ENCODE results near the gene XAGE1B.
"Not testable (repeated sequence)": the region's sequence is repeated elsewhere in the genome, so short reads cannot be mapped to it uniquely, and the experiment has no call there.

Gene XAGE1B

GRCh38 chrX:52542311-52542710, 25.4 kb upstream of the XAGE1B start:
- H3K4me1 ChIP-seq (ENCODE audit: control insufficient read depth, low read length): no peaks in the 10 kb centered on the region
- H3K79me2 ChIP-seq (ENCODE audit: control insufficient read depth, low read length): no peaks in the 10 kb centered on the region
- no peaks in the 10 kb centered on the region for H3K9me2 ChIP-seq (replicated peaks; ENCODE audit: control insufficient read depth, low read length)
- no peak overlapping the region for H3K27ac ChIP-seq (ENCODE audit: low read depth, low read length)
- H4K20me1 ChIP-seq (ENCODE audit: control insufficient read depth, insufficient read depth, low read depth, low read length): no peaks in the 10 kb centered on the region
- H3K4me2 ChIP-seq (ENCODE audit: low read length): no peak overlapping the region
- no peaks in the 10 kb centered on the region for H3K27me3 ChIP-seq (ENCODE audit: control insufficient read depth, low read length)
- H3K36me3 ChIP-seq (ENCODE audit: control insufficient read depth, low read length): no peaks in the 10 kb centered on the region
- H3K4me3 ChIP-seq (ENCODE audit: low read length): no peak overlapping the region
- no peaks in the 10 kb centered on the region for H3F3A ChIP-seq (ENCODE audit: control insufficient read depth, insufficient read depth)
- H3K9me3 ChIP-seq (ENCODE audit: control insufficient read depth, insufficient read depth, low read length): no peaks in the 10 kb centered on the region
- TF ChIP-seq EZH2phosphoT487 (IDR thresholded peaks at IDR 0.05; ENCODE audit: borderline replicate concordance, low read length): no peak
- TF ChIP-seq, protein P1, sequence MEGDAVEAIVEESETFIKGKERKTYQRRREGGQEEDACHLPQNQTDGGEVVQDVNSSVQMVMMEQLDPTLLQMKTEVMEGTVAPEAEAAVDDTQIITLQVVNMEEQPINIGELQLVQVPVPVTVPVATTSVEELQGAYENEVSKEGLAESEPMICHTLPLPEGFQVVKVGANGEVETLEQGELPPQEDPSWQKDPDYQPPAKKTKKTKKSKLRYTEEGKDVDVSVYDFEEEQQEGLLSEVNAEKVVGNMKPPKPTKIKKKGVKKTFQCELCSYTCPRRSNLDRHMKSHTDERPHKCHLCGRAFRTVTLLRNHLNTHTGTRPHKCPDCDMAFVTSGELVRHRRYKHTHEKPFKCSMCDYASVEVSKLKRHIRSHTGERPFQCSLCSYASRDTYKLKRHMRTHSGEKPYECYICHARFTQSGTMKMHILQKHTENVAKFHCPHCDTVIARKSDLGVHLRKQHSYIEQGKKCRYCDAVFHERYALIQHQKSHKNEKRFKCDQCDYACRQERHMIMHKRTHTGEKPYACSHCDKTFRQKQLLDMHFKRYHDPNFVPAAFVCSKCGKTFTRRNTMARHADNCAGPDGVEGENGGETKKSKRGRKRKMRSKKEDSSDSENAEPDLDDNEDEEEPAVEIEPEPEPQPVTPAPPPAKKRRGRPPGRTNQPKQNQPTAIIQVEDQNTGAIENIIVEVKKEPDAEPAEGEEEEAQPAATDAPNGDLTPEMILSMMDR (IDR thresholded peaks at IDR 0.05; ENCODE audit: low read depth, low read length, poor library complexity, severe bottlenecking): no peak

GRCh38 chrX:52541051-52541450, 24.2 kb upstream of the XAGE1B start:
- not testable (repeated sequence) for H3K27ac ChIP-seq (ENCODE audit: low read depth, low read length); H4K20me1 ChIP-seq (ENCODE audit: control insufficient read depth, insufficient read depth, low read depth, low read length); H3K79me2 ChIP-seq (ENCODE audit: control insufficient read depth, low read length); H3K27me3 ChIP-seq (ENCODE audit: control insufficient read depth, low read length); H3K4me1 ChIP-seq (ENCODE audit: control insufficient read depth, low read length); H3K4me2 ChIP-seq (ENCODE audit: low read length); H3K36me3 ChIP-seq (ENCODE audit: control insufficient read depth, low read length); H3K4me3 ChIP-seq (ENCODE audit: low read length); H3F3A ChIP-seq (ENCODE audit: control insufficient read depth, insufficient read depth); H3K9me2 ChIP-seq (replicated peaks; ENCODE audit: control insufficient read depth, low read length); H3K9me3 ChIP-seq (ENCODE audit: control insufficient read depth, insufficient read depth, low read length)

DNA sequence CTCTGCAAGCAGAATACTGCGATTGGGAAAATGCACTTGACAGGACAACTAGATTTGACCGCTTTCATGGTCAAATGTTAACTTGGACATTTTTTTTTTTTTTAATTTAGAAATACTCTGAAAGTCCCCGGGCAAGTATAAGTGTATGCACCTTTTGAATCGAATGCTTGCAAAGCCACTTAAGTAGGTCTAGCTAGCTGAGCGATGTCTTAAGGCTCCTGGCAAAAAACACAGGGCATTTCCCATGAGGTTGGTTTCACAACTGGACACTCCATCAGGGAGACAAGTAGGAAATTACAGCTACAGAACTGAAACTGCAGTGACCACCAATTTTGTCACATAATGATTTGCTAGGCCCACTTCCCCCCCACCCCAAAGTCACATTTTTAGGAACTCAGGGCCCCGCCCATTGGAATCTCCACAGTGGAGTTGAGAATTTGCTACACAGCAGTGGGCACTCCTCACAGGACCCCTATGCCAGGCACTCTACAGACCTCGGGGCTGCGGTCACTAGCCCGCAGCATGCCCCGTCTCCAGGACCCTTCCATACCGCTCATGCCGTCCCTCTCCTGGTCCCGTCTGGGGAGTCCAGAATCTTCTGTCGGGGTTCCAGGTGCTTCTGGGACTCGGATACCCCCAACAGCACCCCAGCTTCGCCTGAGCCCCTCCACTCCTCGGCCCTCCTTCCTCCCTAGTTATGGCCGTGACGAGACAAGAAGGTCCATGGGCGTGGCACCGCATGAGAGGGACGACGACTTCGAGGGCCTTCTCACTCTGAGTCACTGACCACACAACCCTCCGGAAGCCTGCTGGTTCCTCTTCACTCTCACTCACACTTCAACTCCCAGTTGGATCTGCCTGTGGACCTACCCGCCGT, 515 bp downstream of the XAGE1B start:
- H3K4me1 ChIP-seq (ENCODE audit: control insufficient read depth, low read length); H3K9me3 ChIP-seq (ENCODE audit: control insufficient read depth, insufficient read depth, low read length); H3K9me2 ChIP-seq (replicated peaks; ENCODE audit: control insufficient read depth, low read length); H4K20me1 ChIP-seq (ENCODE audit: control insufficient read depth, insufficient read depth, low read depth, low read length); H3K27me3 ChIP-seq (ENCODE audit: control insufficient read depth, low read length); H3K4me3 ChIP-seq (ENCODE audit: low read length); H3K4me2 ChIP-seq (ENCODE audit: low read length); H3K79me2 ChIP-seq (ENCODE audit: control insufficient read depth, low read length); H3F3A ChIP-seq (ENCODE audit: control insufficient read depth, insufficient read depth); H3K36me3 ChIP-seq (ENCODE audit: control insufficient read depth, low read length); H3K27ac ChIP-seq (ENCODE audit: low read depth, low read length): not testable (repeated sequence)

- not testable (repeated sequence) for H3K79me2 ChIP-seq (ENCODE audit: control insufficient read depth, low read length); H3K4me1 ChIP-seq (ENCODE audit: control insufficient read depth, low read length); H3K4me3 ChIP-seq (ENCODE audit: low read length); H3K36me3 ChIP-seq (ENCODE audit: control insufficient read depth, low read length); H3K9me3 ChIP-seq (ENCODE audit: control insufficient read depth, insufficient read depth, low read length); H3K4me2 ChIP-seq (ENCODE audit: low read length); H4K20me1 ChIP-seq (ENCODE audit: control insufficient read depth, insufficient read depth, low read depth, low read length); H3K9me2 ChIP-seq (replicated peaks; ENCODE audit: control insufficient read depth, low read length); H3F3A ChIP-seq (ENCODE audit: control insufficient read depth, insufficient read depth); H3K27ac ChIP-seq (ENCODE audit: low read depth, low read length); H3K27me3 ChIP-seq (ENCODE audit: control insufficient read depth, low read length)
Observed at GRCh38 chrX:52511126-52511525, 5.7 kb downstream of the XAGE1B start.

DNA sequence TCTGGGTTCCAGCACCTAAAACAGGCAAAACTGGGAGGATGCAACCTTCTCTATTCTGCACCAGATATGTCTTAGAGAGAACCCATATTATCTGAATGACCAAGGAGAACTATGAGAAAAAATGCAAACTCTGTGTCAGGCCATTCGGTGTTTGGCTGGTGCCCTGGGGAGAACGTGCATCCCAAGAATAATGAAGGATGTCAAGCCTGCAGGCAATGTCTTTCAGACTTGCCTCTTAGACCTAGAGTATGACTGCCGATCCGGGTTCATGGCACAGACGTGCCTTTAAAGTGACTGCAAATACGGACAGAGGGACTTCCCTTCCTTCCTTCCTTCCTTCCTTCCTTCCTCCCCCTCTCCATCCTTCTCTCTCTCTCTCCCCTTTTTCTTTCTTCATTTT, 6.9 kb downstream of the XAGE1B start:
- H3K36me3 ChIP-seq (ENCODE audit: control insufficient read depth, low read length): no peaks in the 10 kb centered on the region
- H3K27me3 ChIP-seq (ENCODE audit: control insufficient read depth, low read length): no peaks in the 10 kb centered on the region
- H3F3A ChIP-seq (ENCODE audit: control insufficient read depth, insufficient read depth): no peaks in the 10 kb centered on the region
- H3K27ac ChIP-seq (ENCODE audit: low read depth, low read length): no peak overlapping the region
- no peaks in the 10 kb centered on the region for H3K79me2 ChIP-seq (ENCODE audit: control insufficient read depth, low read length)
- no peak overlapping the region for H3K4me3 ChIP-seq (ENCODE audit: low read length)
- no peaks in the 10 kb centered on the region for H4K20me1 ChIP-seq (ENCODE audit: control insufficient read depth, insufficient read depth, low read depth, low read length)
- H3K4me1 ChIP-seq (ENCODE audit: control insufficient read depth, low read length): no peaks in the 10 kb centered on the region
- H3K9me2 ChIP-seq (replicated peaks; ENCODE audit: control insufficient read depth, low read length): no peaks in the 10 kb centered on the region
- TF ChIP-seq, protein P1 (IDR thresholded peaks at IDR 0.05; ENCODE audit: low read depth, low read length, poor library complexity, severe bottlenecking): no peak
- H3K4me2 ChIP-seq (ENCODE audit: low read length): no peak overlapping the region
- no peaks in the 10 kb centered on the region for H3K9me3 ChIP-seq (ENCODE audit: control insufficient read depth, insufficient read depth, low read length)

All from DOHH2 (cell line).